ENCODE measurements around the gene CLEC9A.

DNA sequence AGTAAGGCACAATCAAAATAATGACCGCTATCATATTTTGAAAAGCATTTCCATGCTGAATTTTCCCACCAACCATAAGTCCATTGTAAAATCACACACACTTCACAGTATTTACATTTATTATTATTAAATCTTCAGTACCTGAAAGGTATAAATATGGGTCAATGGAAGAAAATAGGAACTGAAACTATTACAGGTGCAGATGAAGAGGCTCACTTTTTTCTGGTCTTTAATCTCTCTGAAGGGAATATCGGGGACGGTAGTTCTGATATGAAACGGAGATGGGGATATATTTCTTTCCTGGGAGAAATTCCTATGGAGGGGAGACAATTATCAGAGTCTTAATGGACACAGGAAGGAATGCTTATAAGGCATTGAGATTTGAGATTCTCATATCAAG, 39.9 kb downstream of the CLEC9A start:
- no peak for TF ChIP-seq CTCF (IDR thresholded peaks at IDR 0.05)
- no peak for TF ChIP-seq POLR2A (IDR thresholded peaks at IDR 0.05)
- no peak for TF ChIP-seq EP300 (IDR thresholded peaks at IDR 0.05)
- no peak for TF ChIP-seq POLR2AphosphoS5 (IDR thresholded peaks at IDR 0.05)

All from gastroesophageal sphincter (tissue), 3 donors.